OCI-LY1 (cell line): ENCODE measurements around the gene LRIG1.

Source experiments
- H2AFZ ChIP-seq: fragments of 200-600 bp; sonication (generic), shearing (Covaris generic); 2 replicates; pipeline ENCODE4 v1.6.0; 2014; ENCODE audit warnings: antibody characterized with exemption, mild to moderate bottlenecking, low read length
- H3F3A ChIP-seq: fragments of 200-600 bp; sonication (generic), shearing (Covaris generic); 2 replicates; pipeline ENCODE4 v1.6.0; 2014; ENCODE audit warnings: mild to moderate bottlenecking, antibody characterized with exemption, low read length, moderate library complexity; ENCODE audit not compliant: insufficient read depth
- H3K27ac ChIP-seq: fragments of 200-600 bp; sonication (generic); 2 replicates; pipeline ENCODE4 v1.5.1; 2014; ENCODE audit warnings: low read length, mixed run types, mild to moderate bottlenecking, low read depth; ENCODE audit not compliant: poor library complexity, severe bottlenecking
- H3K27me3 ChIP-seq: fragments of 200-600 bp; sonication (generic); 2 replicates; pipeline ENCODE4 v1.6.0; 2014; ENCODE audit warnings: antibody characterized with exemption, mild to moderate bottlenecking, low read length, moderate library complexity; ENCODE audit not compliant: insufficient read depth
- H3K36me3 ChIP-seq: fragments of 200-600 bp; sonication (generic); 2 replicates; pipeline ENCODE4 v1.6.1; 2014; ENCODE audit warnings: mild to moderate bottlenecking, antibody characterized with exemption, low read length, moderate library complexity, mixed read lengths; ENCODE audit not compliant: insufficient read depth
- H3K4me1 ChIP-seq: fragments of 200-600 bp; sonication (generic); 2 replicates; pipeline ENCODE4 v1.5.1; 2014; ENCODE audit warnings: mild to moderate bottlenecking, low read length, moderate library complexity; ENCODE audit not compliant: insufficient read depth, severe bottlenecking
- H3K4me2 ChIP-seq: fragments of 200-600 bp; sonication (generic), shearing (Covaris generic); 2 replicates; pipeline ENCODE4 v1.6.1; 2014; ENCODE audit warnings: low read length
- H3K4me3 ChIP-seq: fragments of 200-600 bp; sonication (generic); 2 replicates; pipeline ENCODE4 v1.5.1; 2014; ENCODE audit warnings: low read length, low read depth, mild to moderate bottlenecking, mixed read lengths; ENCODE audit not compliant: poor library complexity, severe bottlenecking
- H3K79me2 ChIP-seq: fragments of 200-600 bp; shearing (Covaris generic); 2 replicates; pipeline ENCODE4 v1.6.1; 2016; ENCODE audit warnings: mixed run types, low read length, mixed read lengths; ENCODE audit not compliant: insufficient read depth
- H3K9ac ChIP-seq: fragments of 200-600 bp; sonication (generic), shearing (Covaris generic); 2 replicates; pipeline ENCODE4 v1.6.1; 2014; ENCODE audit warnings: mild to moderate bottlenecking, low read length, mixed read lengths
- H3K9me2 ChIP-seq: fragments of 200-600 bp; sonication (generic), shearing (Covaris generic); 2 replicates; pipeline ENCODE4 v1.6.1; 2014; ENCODE audit warnings: low read depth, mild to moderate bottlenecking, low read length, mixed read lengths
- H3K9me3 ChIP-seq: fragments of 200-600 bp; shearing (Covaris generic); 2 replicates; pipeline ENCODE4 v1.6.1; 2014; ENCODE audit warnings: low read length, mixed read lengths
- H4K20me1 ChIP-seq: fragments of 200-600 bp; sonication (generic), shearing (Covaris generic); 2 replicates; pipeline ENCODE4 v1.6.0; 2016; ENCODE audit warnings: mild to moderate bottlenecking, low read length; ENCODE audit not compliant: insufficient read depth
- EZH2 ChIP-seq: fragments of 200-600 bp; sonication (generic), shearing (Covaris generic); IDR thresholded peaks from 2 replicates; pipeline ENCODE4 v1.8.0; 2017; ENCODE audit warnings: borderline replicate concordance, mixed run types, mild to moderate bottlenecking, antibody characterized with exemption, low read length, moderate library complexity, mixed read lengths
- TF ChIP-seq, protein P1 (sequence below): fragments of 200-600 bp; sonication (generic), shearing (Covaris generic); IDR thresholded peaks from 2 replicates; pipeline ENCODE4 v1.5.1; 2017; ENCODE audit warnings: mild to moderate bottlenecking, antibody characterized with exemption, low read length, moderate library complexity, mixed read lengths

LRIG1 gene

DNA sequence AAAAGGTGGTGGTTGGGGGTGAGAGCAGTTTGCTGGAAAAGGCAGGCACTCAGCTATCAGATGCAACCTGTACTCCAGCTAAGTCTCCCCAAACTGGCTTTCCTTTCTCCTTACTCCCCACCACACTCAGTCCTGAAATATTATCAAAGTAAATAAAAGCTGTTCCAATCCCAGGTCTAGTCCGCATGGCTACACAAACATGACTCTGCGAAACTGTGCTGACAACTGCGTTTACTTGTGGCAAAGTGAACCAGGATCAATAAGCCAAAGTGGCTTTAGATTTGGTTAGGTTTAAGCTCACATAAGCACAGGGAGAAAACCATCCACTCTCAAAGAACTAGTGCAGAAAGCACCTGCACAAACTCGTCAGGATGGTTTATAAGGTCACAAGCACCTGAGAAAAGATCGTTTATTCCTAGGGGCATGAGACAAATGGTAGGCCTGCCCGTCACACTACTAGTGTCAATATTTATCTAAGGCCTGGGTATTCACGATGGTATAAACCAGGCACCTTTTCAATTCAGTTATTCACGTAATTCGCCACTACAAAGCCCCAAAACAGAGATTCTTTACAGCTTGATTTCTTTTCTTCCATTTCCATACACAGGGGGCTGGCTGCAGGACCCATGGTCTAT, 25.3 kb downstream of the LRIG1 start:
- Histone ChIP-seq H3K4me2 (no peak overlapping the region), H3K36me3 (no peaks in the 10 kb centered on the region), H3K4me3 (no peak overlapping the region), H3K4me1 (no peaks in the 10 kb centered on the region), H3K9ac (no peak overlapping the region), H2AFZ (no peak overlapping the region), H3K79me2 (no peaks in the 10 kb centered on the region), H3F3A (no peaks in the 10 kb centered on the region), H3K27me3 (no peaks in the 10 kb centered on the region; the same call in 1 of the 2 replicates), H3K9me3 (no peaks in the 10 kb centered on the region), H4K20me1 (no peaks in the 10 kb centered on the region), H3K27ac (no peak overlapping the region), H3K9me2 (no peaks in the 10 kb centered on the region)
- TF ChIP-seq, protein P1, sequence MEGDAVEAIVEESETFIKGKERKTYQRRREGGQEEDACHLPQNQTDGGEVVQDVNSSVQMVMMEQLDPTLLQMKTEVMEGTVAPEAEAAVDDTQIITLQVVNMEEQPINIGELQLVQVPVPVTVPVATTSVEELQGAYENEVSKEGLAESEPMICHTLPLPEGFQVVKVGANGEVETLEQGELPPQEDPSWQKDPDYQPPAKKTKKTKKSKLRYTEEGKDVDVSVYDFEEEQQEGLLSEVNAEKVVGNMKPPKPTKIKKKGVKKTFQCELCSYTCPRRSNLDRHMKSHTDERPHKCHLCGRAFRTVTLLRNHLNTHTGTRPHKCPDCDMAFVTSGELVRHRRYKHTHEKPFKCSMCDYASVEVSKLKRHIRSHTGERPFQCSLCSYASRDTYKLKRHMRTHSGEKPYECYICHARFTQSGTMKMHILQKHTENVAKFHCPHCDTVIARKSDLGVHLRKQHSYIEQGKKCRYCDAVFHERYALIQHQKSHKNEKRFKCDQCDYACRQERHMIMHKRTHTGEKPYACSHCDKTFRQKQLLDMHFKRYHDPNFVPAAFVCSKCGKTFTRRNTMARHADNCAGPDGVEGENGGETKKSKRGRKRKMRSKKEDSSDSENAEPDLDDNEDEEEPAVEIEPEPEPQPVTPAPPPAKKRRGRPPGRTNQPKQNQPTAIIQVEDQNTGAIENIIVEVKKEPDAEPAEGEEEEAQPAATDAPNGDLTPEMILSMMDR: no peak
- no peak for TF ChIP-seq EZH2

DNA sequence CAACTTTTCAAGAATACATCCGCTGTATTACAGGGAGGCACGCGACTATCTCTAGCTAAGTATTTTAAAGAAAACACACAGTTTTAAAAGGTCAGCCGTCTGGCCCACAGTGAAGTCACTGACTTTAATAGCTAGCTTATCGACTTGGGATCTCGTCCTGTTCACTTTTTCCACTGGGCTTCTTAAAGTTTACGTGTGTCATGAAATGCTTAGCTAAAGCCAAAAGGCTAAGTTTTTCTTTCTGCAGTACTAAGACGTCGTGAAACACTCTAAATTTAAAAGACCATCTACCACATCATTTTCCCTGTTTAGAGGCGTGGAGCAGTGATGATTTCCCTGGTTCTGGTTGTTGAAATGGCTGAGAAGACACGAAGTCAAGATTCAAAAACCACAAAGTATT, 27.1 kb downstream of the LRIG1 start:
- Histone ChIP-seq H3K9me2 (no peaks in the 10 kb centered on the region), H3K4me3 (no peak overlapping the region), H3K27me3 (no peaks in the 10 kb centered on the region), H3K9ac (no peak overlapping the region), H3K9me3 (no peaks in the 10 kb centered on the region), H3K27ac (no peak overlapping the region), H3K4me2 (no peak overlapping the region), H2AFZ (no peak overlapping the region), H3K36me3 (no peaks in the 10 kb centered on the region), H3F3A (no peaks in the 10 kb centered on the region), H4K20me1 (no peaks in the 10 kb centered on the region), H3K4me1 (no peaks in the 10 kb centered on the region), H3K79me2 (no peaks in the 10 kb centered on the region)
- no peak for TF ChIP-seq EZH2
- TF ChIP-seq, protein P1: no peak

DNA sequence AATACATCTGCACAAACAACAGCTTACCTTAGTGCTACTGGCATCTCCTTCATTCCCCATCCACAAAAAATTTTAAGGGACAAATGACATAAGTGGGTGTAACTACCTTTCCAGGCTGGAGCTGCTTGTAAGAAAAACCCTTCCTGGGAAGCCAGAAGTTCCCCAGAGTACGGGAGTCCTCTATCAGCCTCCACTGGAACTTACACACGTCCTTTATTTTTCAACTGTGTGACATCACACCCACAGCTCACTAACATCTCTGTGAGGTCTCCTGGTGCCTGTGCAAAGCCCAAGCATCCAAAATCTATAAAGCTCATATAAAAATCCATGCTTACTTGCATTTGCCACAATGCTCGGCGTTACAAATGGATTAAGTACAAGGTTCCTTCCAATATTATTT, 27.6 kb downstream of the LRIG1 start:
- no peak overlapping the region for H2AFZ ChIP-seq
- no peaks in the 10 kb centered on the region for H3K79me2 ChIP-seq
- H3K9ac ChIP-seq: no peak overlapping the region
- H3K4me1 ChIP-seq: no peaks in the 10 kb centered on the region
- no peak for TF ChIP-seq EZH2
- TF ChIP-seq, protein P1: no peak
- H3K9me2 ChIP-seq: no peaks in the 10 kb centered on the region
- H3K4me2 ChIP-seq: no peak overlapping the region
- no peaks in the 10 kb centered on the region for H3K27me3 ChIP-seq
- H3K9me3 ChIP-seq: no peaks in the 10 kb centered on the region
- H3F3A ChIP-seq: no peaks in the 10 kb centered on the region
- no peak overlapping the region for H3K4me3 ChIP-seq
- no peaks in the 10 kb centered on the region for H4K20me1 ChIP-seq
- H3K36me3 ChIP-seq: no peaks in the 10 kb centered on the region
- H3K27ac ChIP-seq: no peak overlapping the region
